ENCODE data around the gene FAM204A.

Gene FAM204A

DNA sequence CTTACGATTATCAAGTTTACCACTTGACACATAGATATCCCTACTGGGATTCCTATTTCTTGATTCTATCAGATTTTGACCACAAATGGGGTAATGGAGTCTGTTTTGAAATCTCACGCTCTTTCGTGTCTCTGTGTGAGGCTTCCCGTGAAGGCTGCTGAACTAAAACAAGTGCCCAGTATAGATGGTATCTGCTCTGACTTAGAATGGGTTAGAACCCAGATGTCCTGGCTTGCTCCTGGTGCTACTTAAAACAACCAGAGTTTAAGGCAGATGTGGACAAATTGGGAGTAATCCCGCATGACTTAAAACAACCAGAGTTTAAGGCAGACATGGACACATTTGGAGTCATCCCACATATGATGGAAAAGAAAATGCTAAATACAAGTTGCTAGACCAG, 85.9 kb downstream of the FAM204A start:
- TF ChIP-seq, protein P1, sequence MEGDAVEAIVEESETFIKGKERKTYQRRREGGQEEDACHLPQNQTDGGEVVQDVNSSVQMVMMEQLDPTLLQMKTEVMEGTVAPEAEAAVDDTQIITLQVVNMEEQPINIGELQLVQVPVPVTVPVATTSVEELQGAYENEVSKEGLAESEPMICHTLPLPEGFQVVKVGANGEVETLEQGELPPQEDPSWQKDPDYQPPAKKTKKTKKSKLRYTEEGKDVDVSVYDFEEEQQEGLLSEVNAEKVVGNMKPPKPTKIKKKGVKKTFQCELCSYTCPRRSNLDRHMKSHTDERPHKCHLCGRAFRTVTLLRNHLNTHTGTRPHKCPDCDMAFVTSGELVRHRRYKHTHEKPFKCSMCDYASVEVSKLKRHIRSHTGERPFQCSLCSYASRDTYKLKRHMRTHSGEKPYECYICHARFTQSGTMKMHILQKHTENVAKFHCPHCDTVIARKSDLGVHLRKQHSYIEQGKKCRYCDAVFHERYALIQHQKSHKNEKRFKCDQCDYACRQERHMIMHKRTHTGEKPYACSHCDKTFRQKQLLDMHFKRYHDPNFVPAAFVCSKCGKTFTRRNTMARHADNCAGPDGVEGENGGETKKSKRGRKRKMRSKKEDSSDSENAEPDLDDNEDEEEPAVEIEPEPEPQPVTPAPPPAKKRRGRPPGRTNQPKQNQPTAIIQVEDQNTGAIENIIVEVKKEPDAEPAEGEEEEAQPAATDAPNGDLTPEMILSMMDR (IDR thresholded peaks at IDR 0.05; ENCODE audit: borderline replicate concordance, insufficient read depth, low read depth, low read length): no peak
- no peak overlapping the region for H3K4me3 ChIP-seq (ENCODE audit: low read depth, low read length)

DNA sequence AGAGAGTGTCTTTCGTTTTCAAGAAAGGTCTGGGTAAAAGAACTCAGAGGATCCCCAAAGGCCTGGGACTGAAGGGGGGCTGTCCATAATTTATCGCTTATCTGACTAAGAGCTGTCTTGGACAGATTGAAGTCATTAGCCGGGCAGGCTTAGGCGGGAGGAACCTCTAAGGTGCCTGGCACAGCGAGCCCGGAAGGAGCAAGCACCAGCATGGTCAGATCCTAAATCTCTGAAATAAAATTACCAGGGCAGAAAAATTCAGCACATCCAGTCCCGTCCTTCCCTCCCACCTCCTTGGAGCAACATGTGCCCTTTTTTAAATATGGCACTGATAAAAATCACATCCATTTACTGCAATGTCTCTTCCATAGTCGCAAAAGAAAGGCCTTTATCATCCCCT, 86.8 kb downstream of the FAM204A start:
- no peak overlapping the region for H3K4me3 ChIP-seq (ENCODE audit: low read depth, low read length)
- TF ChIP-seq, protein P1 (IDR thresholded peaks at IDR 0.05; ENCODE audit: borderline replicate concordance, insufficient read depth, low read depth, low read length): no peak

DNA sequence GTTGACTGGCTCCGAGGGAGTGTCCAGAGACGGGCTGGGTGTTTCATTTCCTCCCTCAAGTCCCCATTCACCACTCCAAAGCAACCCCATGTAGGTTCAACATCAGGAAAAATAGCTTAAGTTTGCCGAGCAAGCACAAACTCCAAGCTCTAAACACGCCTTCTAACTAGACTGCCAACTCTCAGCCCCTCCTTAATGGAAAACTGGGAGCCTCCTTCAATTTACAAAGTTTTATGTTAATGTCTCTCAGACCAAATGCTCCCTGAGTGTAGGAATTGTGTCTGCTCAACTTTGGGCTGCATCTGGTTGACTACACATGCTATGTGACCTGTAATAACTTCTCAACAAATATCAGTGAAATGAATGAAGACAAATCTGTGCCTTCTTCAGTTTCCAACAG, 87.5 kb downstream of the FAM204A start:
- no peak overlapping the region for H3K4me3 ChIP-seq (ENCODE audit: low read depth, low read length)
- TF ChIP-seq, protein P1 (IDR thresholded peaks at IDR 0.05; ENCODE audit: borderline replicate concordance, insufficient read depth, low read depth, low read length): no peak

DNA sequence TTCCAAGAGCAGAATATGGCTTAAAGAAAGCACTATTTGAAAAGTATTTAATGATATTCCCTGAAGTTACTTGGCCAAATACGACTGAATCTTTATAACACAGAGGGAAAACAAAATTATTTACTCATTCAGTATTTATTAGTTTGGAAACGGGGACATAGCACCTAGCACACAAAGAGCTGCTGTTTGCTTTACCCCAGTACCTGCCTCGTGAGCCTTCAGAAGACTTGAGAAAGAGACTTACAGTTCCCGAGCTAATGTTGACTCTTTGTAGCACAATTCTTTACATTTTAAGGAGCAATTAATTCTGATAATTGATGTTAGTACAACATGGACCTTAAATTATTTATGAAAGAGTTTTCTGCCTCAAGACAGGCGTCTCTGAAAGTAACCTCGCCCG, 88.7 kb downstream of the FAM204A start:
- TF ChIP-seq, protein P1 (IDR thresholded peaks at IDR 0.05; ENCODE audit: borderline replicate concordance, insufficient read depth, low read depth, low read length): no peak
- no peak overlapping the region for H3K4me3 ChIP-seq (ENCODE audit: low read depth, low read length)

DNA sequence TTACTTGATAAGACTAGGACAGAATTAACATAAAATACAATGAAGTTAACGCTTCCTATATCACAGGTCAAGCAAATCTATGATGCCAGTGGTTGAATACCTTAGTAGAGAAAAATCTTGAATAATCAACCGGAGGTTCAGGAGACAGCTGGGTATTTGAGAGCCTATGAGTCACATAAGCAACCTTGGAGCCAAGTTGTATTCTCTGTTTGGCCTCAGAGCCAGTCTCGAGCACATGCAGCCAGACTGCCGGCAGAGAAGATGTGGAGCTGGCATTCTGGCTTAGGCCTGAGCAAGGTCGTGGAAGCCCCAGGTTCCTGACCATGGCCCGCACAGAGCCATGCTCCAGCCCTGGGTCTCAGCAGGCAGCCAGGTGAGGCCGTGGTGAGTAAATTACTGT, 90.3 kb downstream of the FAM204A start:
- TF ChIP-seq, protein P1 (IDR thresholded peaks at IDR 0.05; ENCODE audit: borderline replicate concordance, insufficient read depth, low read depth, low read length): no peak
- no peak overlapping the region for H3K4me3 ChIP-seq (ENCODE audit: low read depth, low read length)

DNA sequence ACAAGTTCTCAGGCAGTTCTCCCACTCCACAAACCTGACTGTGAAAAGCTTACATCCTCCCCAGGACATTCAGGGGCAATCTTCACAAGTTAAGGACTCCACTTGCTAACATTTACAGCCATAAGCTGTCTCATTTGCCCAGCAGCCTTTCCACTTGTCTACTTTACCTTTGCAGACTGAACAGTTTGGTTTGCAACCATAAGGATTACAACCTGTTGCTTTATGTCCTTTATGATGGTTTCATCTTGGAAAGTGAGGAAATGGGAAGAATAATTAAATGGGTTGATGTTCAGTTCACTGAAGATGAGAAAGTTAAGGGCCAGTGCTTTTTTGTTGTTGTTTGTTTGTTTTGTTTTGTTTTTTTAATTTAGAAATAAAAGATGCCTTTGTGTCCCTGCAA, 92.4 kb downstream of the FAM204A start:
- TF ChIP-seq, protein P1 (IDR thresholded peaks at IDR 0.05; ENCODE audit: borderline replicate concordance, insufficient read depth, low read depth, low read length): no peak

More for the DNA sequence above, 92.4 kb downstream of the FAM204A start:
- H3K4me3 ChIP-seq (ENCODE audit: low read depth, low read length): no peak overlapping the region
